ENCODE measurements around the gene ABLIM1. TPM values are rescaled to one million over a fixed set of nuclear protein-coding genes. Genes with fewer than 3 reads are reported as not detected.

The ABLIM1 gene
- total RNA-seq, 1 experiment from 2014 or later = 62.1 TPM

DNA sequence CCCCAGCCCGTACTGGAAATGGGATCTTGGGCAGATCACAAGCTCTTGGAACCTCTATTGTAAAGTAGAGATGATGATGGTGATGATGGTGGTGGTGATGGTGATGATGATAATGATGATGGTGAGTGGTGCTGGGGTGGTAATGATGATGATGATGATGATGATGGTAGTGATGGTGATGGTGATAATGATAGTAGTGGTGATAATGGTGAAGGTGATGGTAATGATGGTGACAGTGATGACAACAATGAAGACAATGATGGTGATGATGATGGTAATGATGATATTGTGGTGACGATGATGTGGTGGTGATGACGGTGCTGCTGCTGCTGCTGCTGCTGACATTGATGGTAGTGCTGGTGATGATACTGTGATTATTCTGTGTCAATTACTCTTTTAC is 162.8 kb downstream of the ABLIM1 start:
- ATAC-seq = no peak
- no peaks in the 10 kb centered on the region for H3K27me3 Mint-ChIP-seq (ENCODE audit: low read depth)
- no peak overlapping the region for H3K4me3 Mint-ChIP-seq
- POLR2A ChIA-PET = interaction anchor here (0.6 kb wide), 1 partner anchor 45 kb away, joined by 5 read pairs; no protein-coding TSS in a partner anchor
- H3K36me3 Mint-ChIP-seq = peaks cover 5% of the 10 kb centered on the region
- no peak for TF ChIP-seq ZNF423 (CRISPR knock-in tag; IDR thresholded peaks at IDR 0.05)
- no peak for TF ChIP-seq PRRX2 (CRISPR knock-in tag; IDR thresholded peaks at IDR 0.05)
- no peak for TF ChIP-seq NR3C1 (CRISPR knock-in tag; conservative IDR thresholded peaks at IDR 0.05; ENCODE audit: low read depth)
- no peak for TF ChIP-seq CREM (CRISPR knock-in tag; IDR thresholded peaks at IDR 0.05)
- TF ChIP-seq TP53 (CRISPR knock-in tag; IDR thresholded peaks at IDR 0.05) = no peak
- no peak for TF ChIP-seq ETV6 (CRISPR knock-in tag; IDR thresholded peaks at IDR 0.05)
- no peak for TF ChIP-seq FOXP1 (CRISPR knock-in tag; IDR thresholded peaks at IDR 0.05; ENCODE audit: borderline replicate concordance)
- TF ChIP-seq, protein P1, sequence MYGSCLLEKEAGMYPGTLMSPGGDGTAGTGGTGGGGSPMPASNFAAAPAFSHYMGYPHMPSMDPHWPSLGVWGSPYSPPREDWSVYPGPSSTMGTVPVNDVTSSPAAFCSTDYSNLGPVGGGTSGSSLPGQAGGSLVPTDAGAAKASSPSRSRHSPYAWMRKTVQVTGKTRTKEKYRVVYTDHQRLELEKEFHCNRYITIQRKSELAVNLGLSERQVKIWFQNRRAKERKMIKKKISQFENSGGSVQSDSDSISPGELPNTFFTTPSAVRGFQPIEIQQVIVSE (CRISPR knock-in tag; IDR thresholded peaks at IDR 0.05; ENCODE audit: borderline replicate concordance) = no peak
- no peak for TF ChIP-seq ZNF671 (CRISPR knock-in tag; IDR thresholded peaks at IDR 0.05)
- TF ChIP-seq MXD4 (CRISPR knock-in tag; IDR thresholded peaks at IDR 0.05; ENCODE audit: borderline replicate concordance) = no peak
- TF ChIP-seq, protein P2, sequence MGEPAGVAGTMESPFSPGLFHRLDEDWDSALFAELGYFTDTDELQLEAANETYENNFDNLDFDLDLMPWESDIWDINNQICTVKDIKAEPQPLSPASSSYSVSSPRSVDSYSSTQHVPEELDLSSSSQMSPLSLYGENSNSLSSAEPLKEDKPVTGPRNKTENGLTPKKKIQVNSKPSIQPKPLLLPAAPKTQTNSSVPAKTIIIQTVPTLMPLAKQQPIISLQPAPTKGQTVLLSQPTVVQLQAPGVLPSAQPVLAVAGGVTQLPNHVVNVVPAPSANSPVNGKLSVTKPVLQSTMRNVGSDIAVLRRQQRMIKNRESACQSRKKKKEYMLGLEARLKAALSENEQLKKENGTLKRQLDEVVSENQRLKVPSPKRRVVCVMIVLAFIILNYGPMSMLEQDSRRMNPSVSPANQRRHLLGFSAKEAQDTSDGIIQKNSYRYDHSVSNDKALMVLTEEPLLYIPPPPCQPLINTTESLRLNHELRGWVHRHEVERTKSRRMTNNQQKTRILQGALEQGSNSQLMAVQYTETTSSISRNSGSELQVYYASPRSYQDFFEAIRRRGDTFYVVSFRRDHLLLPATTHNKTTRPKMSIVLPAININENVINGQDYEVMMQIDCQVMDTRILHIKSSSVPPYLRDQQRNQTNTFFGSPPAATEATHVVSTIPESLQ (CRISPR knock-in tag; IDR thresholded peaks at IDR 0.05) = no peak
- TF ChIP-seq, protein P3, sequence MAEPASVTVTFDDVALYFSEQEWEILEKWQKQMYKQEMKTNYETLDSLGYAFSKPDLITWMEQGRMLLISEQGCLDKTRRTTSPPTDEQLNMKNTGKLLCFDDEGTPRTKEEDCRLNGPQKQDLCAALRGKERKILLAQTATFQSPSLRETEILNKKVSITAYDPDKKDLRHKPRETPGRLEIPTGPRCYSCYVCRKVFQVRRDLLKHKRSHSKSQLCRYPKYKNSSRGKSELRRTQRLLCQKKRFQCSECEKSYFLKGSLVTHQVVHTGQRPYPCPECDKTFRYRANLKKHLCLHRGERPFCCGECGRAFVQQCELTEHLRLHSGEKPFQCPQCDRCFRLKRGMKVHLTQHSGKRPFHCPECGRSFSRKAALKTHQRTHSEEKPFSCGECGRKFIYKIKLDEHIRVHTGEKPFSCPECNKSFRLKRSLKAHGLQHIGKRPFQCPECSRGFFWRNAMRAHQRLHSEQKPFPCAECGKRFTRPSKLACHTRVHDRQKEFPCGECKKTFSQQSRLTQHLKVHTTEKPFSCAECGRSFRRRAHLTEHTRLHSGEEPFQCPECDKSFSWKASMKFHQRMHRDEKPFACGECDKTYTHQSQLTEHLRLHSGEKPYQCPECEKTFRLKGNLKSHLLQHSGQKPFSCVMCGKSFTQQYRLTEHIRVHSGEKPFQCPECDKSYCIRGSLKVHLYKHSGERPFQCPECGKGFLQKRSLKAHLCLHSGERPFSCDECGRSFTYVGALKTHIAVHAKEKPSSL (CRISPR knock-in tag; conservative IDR thresholded peaks at IDR 0.05) = no peak
- no peak for TF ChIP-seq CREB1 (CRISPR knock-in tag; IDR thresholded peaks at IDR 0.05)
- TF ChIP-seq, protein P4, sequence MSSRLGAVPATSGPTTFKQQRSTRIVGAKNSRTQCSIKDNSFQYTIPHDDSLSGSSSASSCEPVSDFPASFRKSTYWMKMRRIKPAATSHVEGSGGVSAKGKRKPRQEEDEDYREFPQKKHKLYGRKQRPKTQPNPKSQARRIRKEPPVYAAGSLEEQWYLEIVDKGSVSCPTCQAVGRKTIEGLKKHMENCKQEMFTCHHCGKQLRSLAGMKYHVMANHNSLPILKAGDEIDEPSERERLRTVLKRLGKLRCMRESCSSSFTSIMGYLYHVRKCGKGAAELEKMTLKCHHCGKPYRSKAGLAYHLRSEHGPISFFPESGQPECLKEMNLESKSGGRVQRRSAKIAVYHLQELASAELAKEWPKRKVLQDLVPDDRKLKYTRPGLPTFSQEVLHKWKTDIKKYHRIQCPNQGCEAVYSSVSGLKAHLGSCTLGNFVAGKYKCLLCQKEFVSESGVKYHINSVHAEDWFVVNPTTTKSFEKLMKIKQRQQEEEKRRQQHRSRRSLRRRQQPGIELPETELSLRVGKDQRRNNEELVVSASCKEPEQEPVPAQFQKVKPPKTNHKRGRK (CRISPR knock-in tag; IDR thresholded peaks at IDR 0.05; ENCODE audit: borderline replicate concordance) = no peak
- TF ChIP-seq, protein P5, sequence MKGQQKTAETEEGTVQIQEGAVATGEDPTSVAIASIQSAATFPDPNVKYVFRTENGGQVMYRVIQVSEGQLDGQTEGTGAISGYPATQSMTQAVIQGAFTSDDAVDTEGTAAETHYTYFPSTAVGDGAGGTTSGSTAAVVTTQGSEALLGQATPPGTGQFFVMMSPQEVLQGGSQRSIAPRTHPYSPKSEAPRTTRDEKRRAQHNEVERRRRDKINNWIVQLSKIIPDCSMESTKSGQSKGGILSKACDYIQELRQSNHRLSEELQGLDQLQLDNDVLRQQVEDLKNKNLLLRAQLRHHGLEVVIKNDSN (CRISPR knock-in tag; IDR thresholded peaks at IDR 0.05) = no peak
- CTCF ChIA-PET = interaction anchor here (0.7 kb wide), 1 partner anchor 24 kb away, joined by 3 read pairs; no protein-coding TSS in a partner anchor
- H3K27ac Mint-ChIP-seq = no peak overlapping the region
- no peak for DNase-seq (ENCODE audit: low spot score)
- H3K9me3 Mint-ChIP-seq = no peaks in the 10 kb centered on the region
- peaks cover 27% of the 10 kb centered on the region for H3K4me1 Mint-ChIP-seq

DNA sequence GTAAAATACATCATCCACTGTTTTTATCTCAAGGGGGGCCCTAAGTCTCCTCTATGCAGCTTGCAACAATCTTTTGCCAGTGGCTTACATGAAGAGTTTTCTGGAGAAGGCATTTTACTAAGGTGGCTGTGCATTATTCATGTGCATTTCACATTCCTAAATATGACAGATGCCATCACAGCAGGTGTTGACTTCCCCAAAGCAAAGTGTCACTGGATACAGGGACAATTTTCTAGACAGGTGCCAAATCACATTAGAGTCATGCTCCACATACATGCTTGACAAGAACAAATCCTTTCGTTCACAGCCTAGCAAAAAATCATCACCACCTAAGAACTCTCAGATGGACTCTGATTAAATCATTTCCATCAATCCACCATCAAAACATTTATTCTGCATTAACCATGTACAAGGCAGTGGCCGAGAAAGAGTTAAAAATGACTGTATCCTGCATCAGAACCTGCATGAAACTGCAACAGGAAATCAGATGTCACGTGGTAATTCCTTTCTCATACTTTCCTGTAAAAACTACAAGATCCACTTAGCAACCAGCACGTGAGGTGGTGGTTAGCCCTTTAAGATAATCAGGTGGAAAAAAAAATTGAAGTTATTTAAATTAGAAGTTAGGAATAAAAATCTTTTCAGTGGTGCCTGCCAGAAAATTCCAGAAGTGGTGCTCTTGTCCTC is 165.6 kb downstream of the ABLIM1 start:
- peaks cover 5% of the 10 kb centered on the region for H3K36me3 Mint-ChIP-seq
- ChIA-PET CTCF (no interaction called here), POLR2A (no interaction called here)
- DNase-seq (ENCODE audit: low spot score) (no peak), ATAC-seq (no peak)
- H3K9me3 Mint-ChIP-seq = no peaks in the 10 kb centered on the region
- no peak overlapping the region for H3K4me3 Mint-ChIP-seq
- peaks cover 51% of the 10 kb centered on the region for H3K4me1 Mint-ChIP-seq
- H3K27ac Mint-ChIP-seq = no peak overlapping the region
- TF ChIP-seq FOXP1 (CRISPR knock-in tag; IDR thresholded peaks at IDR 0.05; ENCODE audit: borderline replicate concordance) (no peak), JAZF1 (CRISPR knock-in tag; IDR thresholded peaks at IDR 0.05) (no peak), SP1 (CRISPR knock-in tag; conservative IDR thresholded peaks at IDR 0.05) (no peak), RELA (CRISPR knock-in tag; IDR thresholded peaks at IDR 0.05; ENCODE audit: borderline replicate concordance) (no peak), CREM (CRISPR knock-in tag; IDR thresholded peaks at IDR 0.05) (no peak)
- TF ChIP-seq, protein P6, sequence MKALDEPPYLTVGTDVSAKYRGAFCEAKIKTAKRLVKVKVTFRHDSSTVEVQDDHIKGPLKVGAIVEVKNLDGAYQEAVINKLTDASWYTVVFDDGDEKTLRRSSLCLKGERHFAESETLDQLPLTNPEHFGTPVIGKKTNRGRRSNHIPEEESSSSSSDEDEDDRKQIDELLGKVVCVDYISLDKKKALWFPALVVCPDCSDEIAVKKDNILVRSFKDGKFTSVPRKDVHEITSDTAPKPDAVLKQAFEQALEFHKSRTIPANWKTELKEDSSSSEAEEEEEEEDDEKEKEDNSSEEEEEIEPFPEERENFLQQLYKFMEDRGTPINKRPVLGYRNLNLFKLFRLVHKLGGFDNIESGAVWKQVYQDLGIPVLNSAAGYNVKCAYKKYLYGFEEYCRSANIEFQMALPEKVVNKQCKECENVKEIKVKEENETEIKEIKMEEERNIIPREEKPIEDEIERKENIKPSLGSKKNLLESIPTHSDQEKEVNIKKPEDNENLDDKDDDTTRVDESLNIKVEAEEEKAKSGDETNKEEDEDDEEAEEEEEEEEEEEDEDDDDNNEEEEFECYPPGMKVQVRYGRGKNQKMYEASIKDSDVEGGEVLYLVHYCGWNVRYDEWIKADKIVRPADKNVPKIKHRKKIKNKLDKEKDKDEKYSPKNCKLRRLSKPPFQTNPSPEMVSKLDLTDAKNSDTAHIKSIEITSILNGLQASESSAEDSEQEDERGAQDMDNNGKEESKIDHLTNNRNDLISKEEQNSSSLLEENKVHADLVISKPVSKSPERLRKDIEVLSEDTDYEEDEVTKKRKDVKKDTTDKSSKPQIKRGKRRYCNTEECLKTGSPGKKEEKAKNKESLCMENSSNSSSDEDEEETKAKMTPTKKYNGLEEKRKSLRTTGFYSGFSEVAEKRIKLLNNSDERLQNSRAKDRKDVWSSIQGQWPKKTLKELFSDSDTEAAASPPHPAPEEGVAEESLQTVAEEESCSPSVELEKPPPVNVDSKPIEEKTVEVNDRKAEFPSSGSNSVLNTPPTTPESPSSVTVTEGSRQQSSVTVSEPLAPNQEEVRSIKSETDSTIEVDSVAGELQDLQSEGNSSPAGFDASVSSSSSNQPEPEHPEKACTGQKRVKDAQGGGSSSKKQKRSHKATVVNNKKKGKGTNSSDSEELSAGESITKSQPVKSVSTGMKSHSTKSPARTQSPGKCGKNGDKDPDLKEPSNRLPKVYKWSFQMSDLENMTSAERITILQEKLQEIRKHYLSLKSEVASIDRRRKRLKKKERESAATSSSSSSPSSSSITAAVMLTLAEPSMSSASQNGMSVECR (CRISPR knock-in tag; IDR thresholded peaks at IDR 0.05; ENCODE audit: borderline replicate concordance) = no peak
- TF ChIP-seq, protein P1 (CRISPR knock-in tag; IDR thresholded peaks at IDR 0.05; ENCODE audit: borderline replicate concordance) = no peak
- TF ChIP-seq, protein P7, sequence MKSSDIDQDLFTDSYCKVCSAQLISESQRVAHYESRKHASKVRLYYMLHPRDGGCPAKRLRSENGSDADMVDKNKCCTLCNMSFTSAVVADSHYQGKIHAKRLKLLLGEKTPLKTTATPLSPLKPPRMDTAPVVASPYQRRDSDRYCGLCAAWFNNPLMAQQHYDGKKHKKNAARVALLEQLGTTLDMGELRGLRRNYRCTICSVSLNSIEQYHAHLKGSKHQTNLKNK (CRISPR knock-in tag; IDR thresholded peaks at IDR 0.05) = no peak
- H3K27me3 Mint-ChIP-seq (ENCODE audit: low read depth) = no peaks in the 10 kb centered on the region
